ENCODE data around the gene GPX3.

GRCh38 chr5:151003503-151003860 is 16.9 kb upstream of the GPX3 start:
- TF ChIP-seq EP300 (IDR thresholded peaks at IDR 0.05; ENCODE audit: low read length): no peak
- TF ChIP-seq POLR2A (conservative IDR thresholded peaks at IDR 0.05): no peak
- TF ChIP-seq ZNF133 (CRISPR knock-in tag; IDR thresholded peaks at IDR 0.05): no peak
- no peak for TF ChIP-seq ZNF740 (CRISPR knock-in tag; IDR thresholded peaks at IDR 0.05)
- TF ChIP-seq ZNF740 (tag; IDR thresholded peaks at IDR 0.05): no peak
- no peak for TF ChIP-seq ZFPM2 (CRISPR knock-in tag; IDR thresholded peaks at IDR 0.05)
- TF ChIP-seq FOXM1 (IDR thresholded peaks at IDR 0.05; ENCODE audit: low read depth): no peak
- no peak for TF ChIP-seq FOXM1 (CRISPR knock-in tag; IDR thresholded peaks at IDR 0.05; ENCODE audit: low read depth)
- TF ChIP-seq CTCF (IDR thresholded peaks at IDR 0.05 in 2 of 3, conservative IDR thresholded peaks at IDR 0.05 in 1 of 3; ENCODE audit: insufficient read depth in 2 of 3, low read depth in 1 of 3, low read length in 3 of 3): no peak
- TF ChIP-seq HCFC1 (IDR thresholded peaks at IDR 0.05; ENCODE audit: low read depth, low read length): no peak
- TF ChIP-seq TBL1XR1 (IDR thresholded peaks at IDR 0.05; ENCODE audit: low read length in 2 of 2): no peak
- no peak for TF ChIP-seq ZEB2 (IDR thresholded peaks at IDR 0.05)

All from K562 (cell line).